Psoas muscle (tissue), 8 donors: ENCODE data around the gene HSD17B10. TPM values are rescaled to one million over a fixed set of nuclear protein-coding genes. Genes with fewer than 3 reads are reported as not detected.

Source experiments
- ATAC-seq, 4 donors: fragments of 200-7000 bp; cut with Tn5 transposase; one replicate each; pipeline ENCODE4 v1.9.1; 2020; ENCODE audit warnings: moderate library complexity in 3 of 4, mild to moderate bottlenecking in 2 of 4
- DNase-seq, 2 donors: peaks; one replicate each; pipeline ENCODE4 v3.0.0-alpha.2; 2020
- H3K27ac ChIP-seq: fragments of 200-600 bp; one replicate; pipeline ENCODE4 v1.8.0; 2022
- H3K27me3 ChIP-seq, 3 donors: fragments of 200-600 bp in 1 of 3; one replicate each; pipeline versions ENCODE4 v1.6.1 to v1.8.0; 2013 to 2022; ENCODE audit warnings: low read length in 2 of 3, mild to moderate bottlenecking in 2 of 3, moderate library complexity in 1 of 3; ENCODE audit not compliant: insufficient read depth in 3 of 3
- H3K36me3 ChIP-seq, 2 donors: fragments of 200-600 bp in 1 of 2; one replicate each; pipeline versions ENCODE4 v1.6.1 to v1.8.0; 2013 to 2022; ENCODE audit warnings: low read depth in 1 of 2, mild to moderate bottlenecking in 1 of 2, moderate library complexity in 1 of 2; ENCODE audit not compliant: insufficient read depth in 1 of 2
- H3K4me1 ChIP-seq: fragments of 200-600 bp; one replicate; pipeline ENCODE4 v1.8.0; 2022
- H3K4me3 ChIP-seq: fragments of 200-600 bp; one replicate; pipeline ENCODE4 v1.8.0; 2022; ENCODE audit warnings: mild to moderate bottlenecking
- H3K9me3 ChIP-seq: fragments of 200-600 bp; one replicate; pipeline ENCODE4 v1.8.0; 2022
- WGBS, 3 donors: extraction: QIAGEN DNeasy Blood & Tissue Kit; methylation state at CpG; one replicate each; pipeline versions ENCODE4 v1.1.6 to v1.1.7; 2013; 5-methylcytosine and 5-hydroxymethylcytosine counted together
- intact Hi-C, 2 donors: fragments of 100-400 bp; cut with DNase I; formaldehyde crosslinking; loops; one replicate each; pipeline versions ENCODE4 v1.11.0 to v1.14.2; 2022
- long read RNA-seq, 2 donors: library from polyadenylated mRNA; unstranded; transcript quantifications; one replicate each; pipeline ENCODE4 v2.0.0, GENCODE V29; 2021
- polyA plus RNA-seq, 3 donors: library from polyadenylated mRNA; stranded (reverse); fragments of 200-250 nt; gene quantifications; one replicate each; pipeline ENCODE4 v1.2.3, GENCODE V29; 2013
- total RNA-seq, 4 donors: library from RNA; stranded (reverse); fragmentation: NEBNext Ultra II Directional in 2 of 4; extraction: Animal tissue kit (Norgen Biotek cat#: 25700) in 2 of 4; gene quantifications; one replicate each; pipeline versions ENCODE4 v1.2.1 to v1.2.4, GENCODE V29; 2021 to 2023
- TF ChIP-seq, protein P1 (sequence below): fragments of 200-600 bp; IDR thresholded peaks from one replicate; pipeline ENCODE4 v1.8.0; 2022; ENCODE audit warnings: antibody characterized with exemption
- donor health status: healthy with polysubstance abuse.
- donor health status: DM: no; HTN: no; CAD: no; lungs with moderate emphysema.
- donor health status: Bipolar disorder and iron deficiency.
- donor health status: healthy.
- donor health status: DM: yes; HTN: yes; CAD: no.
- donor health status: DM: no; HTN: no; CAD: no.
- donor health status: DM: no; HTN: no; CAD: no.
- donor health status: DM: yes; HTN: yes; CAD: no.

The HSD17B10 gene
- total RNA-seq, result 10 to 100 TPM; 51.8 to 98.0 (median 68.4) TPM
- 100 to 1,000 TPM in 1 of 3 donors, 10 to 100 TPM in 2; 56.3 to 117 (median 76.4) TPM for polyA plus RNA-seq
- long read RNA-seq, donor 1, transcript HSD17B10-201 (6 exons, 960 nt), result major isoform, 11 of 13 reads
- long read RNA-seq, donor 1, partial matches to known transcripts, result 0 of 13 reads
- long read RNA-seq, donor 1, other reads (novel, unspliced or antisense), result 2 of 13 reads
- long read RNA-seq, donor 2, transcript HSD17B10-201 (6 exons, 960 nt), result major isoform, 25 of 31 reads
- long read RNA-seq, donor 2, partial matches to known transcripts, result 4 of 31 reads
- long read RNA-seq, donor 2, other reads (novel, unspliced or antisense), result 2 of 31 reads

DNA sequence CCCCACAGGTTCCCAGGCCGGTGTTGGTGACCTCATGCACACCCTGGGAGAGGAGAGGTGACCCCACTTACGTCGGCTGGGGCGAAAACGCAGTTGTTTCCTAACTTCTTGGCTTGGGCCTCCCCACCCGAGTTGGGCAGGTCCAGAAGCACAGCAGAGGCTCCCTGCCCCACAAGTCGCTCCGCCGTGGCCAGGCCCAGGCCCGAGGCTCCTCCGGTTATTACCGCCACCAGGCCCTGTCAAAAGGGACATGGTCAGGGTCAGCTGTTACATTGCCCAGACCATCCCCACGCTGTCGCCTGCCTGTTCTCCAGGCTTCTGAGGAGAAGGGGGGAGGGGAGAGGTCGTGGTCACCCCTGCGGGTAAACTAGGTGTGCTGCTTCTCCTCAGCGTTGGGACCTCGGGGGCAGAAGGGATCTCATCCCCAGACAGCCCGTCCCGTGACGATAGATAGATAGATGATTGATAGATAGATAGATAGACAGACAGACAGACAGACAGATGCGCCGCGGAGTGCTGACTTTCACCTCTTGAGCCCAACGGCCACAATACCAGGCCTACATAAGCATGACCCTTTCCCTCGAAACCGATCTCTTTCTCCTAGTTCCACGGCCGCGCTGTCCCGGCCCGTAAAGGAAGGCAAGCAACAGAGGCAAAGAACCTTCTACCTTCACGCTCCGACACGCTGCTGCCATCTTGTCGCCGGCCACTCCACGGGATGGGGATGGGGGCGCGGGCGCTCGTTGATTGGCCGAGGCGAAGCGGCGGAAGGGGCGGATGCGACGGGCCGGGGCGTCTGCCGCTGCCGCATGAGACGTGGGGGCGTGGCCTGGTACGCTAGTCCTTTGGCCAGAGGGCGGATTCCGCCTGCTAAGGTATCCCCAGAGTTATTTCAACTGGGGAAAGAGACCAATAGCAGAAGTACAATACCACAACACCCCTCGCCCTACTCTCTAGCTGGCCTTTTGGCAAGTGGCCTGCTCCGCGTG, at the start of gene HSD17B10:
HSD17B10 (minus strand) TSS at position 720 of the 989 bp plus-strand sequence; CDS start at position 695, 25 bp downstream.
- DNase-seq, result peak; percentile 91 to 94
- TF ChIP-seq, protein P1, sequence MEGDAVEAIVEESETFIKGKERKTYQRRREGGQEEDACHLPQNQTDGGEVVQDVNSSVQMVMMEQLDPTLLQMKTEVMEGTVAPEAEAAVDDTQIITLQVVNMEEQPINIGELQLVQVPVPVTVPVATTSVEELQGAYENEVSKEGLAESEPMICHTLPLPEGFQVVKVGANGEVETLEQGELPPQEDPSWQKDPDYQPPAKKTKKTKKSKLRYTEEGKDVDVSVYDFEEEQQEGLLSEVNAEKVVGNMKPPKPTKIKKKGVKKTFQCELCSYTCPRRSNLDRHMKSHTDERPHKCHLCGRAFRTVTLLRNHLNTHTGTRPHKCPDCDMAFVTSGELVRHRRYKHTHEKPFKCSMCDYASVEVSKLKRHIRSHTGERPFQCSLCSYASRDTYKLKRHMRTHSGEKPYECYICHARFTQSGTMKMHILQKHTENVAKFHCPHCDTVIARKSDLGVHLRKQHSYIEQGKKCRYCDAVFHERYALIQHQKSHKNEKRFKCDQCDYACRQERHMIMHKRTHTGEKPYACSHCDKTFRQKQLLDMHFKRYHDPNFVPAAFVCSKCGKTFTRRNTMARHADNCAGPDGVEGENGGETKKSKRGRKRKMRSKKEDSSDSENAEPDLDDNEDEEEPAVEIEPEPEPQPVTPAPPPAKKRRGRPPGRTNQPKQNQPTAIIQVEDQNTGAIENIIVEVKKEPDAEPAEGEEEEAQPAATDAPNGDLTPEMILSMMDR, result no peak
- Histone ChIP-seq H3K4me1 (peaks cover 4% of the 10 kb centered on the region), H3K27me3 (peaks cover 0 to 23% (median 0%) of the 10 kb centered on the region in 3 donors), H3K27ac (peak within 1 kb of the TSS; percentile 74), H3K9me3 (no peaks in the 10 kb centered on the region), H3K36me3 (peaks cover 4 to 37% of the 10 kb centered on the region in 2 donors), H3K4me3 (peak within 1 kb of the TSS; percentile 79)
- intact Hi-C loops, result loop anchor here (2.0 to 10.0 kb wide), 3 partner anchors 117 to 149 kb away; partner anchors contain the start of gene IQSEC2 (in 1 of the 2)
- 2 to 23% (median 2%) methylated on average over 52 to 61 of the region's 61 CpGs for WGBS, 3 donors
- peak; percentile 97 to 99 (median 98) for ATAC-seq

- DNase-seq (no peak), ATAC-seq (no peak)
- WGBS, 3 donors, result 56 to 65% (median 62%) methylated on average over 2 of the region's 2 CpGs
- Histone ChIP-seq H3K9me3 (no peaks in the 10 kb centered on the region), H3K27me3 (no peaks in the 10 kb centered on the region), H3K4me3 (no peak overlapping the region), H3K4me1 (no peaks in the 10 kb centered on the region), H3K27ac (no peak overlapping the region), H3K36me3 (no peaks in the 10 kb centered on the region)
- intact Hi-C loops, result no loop called here
- TF ChIP-seq, protein P1, result no peak
These were observed 49.2 kb upstream of the HSD17B10 start for GRCh38 chrX:53483416-53483815.

GRCh38 chrX:53481816-53482465, 47.8 kb upstream of the HSD17B10 start:
- DNase-seq, result peak in 1 of 2 donors; percentile 18
- intact Hi-C loops, result loop anchor here in 1 of 2 donors (2.0 kb wide), 1 partner anchor 169 kb away; no protein-coding TSS in a partner anchor
- no peaks in the 10 kb centered on the region for H3K4me1 ChIP-seq
- no peaks in the 10 kb centered on the region for H3K36me3 ChIP-seq
- H3K9me3 ChIP-seq, result no peaks in the 10 kb centered on the region
- H3K4me3 ChIP-seq, result no peak overlapping the region
- no peaks in the 10 kb centered on the region for H3K27me3 ChIP-seq
- TF ChIP-seq, protein P1, result peak; percentile 50
- peak; percentile 39 to 65 (median 60) for ATAC-seq
- 29 to 37% (median 35%) methylated on average over 2 of the region's 2 CpGs for WGBS, 3 donors
- no peak overlapping the region for H3K27ac ChIP-seq

DNA sequence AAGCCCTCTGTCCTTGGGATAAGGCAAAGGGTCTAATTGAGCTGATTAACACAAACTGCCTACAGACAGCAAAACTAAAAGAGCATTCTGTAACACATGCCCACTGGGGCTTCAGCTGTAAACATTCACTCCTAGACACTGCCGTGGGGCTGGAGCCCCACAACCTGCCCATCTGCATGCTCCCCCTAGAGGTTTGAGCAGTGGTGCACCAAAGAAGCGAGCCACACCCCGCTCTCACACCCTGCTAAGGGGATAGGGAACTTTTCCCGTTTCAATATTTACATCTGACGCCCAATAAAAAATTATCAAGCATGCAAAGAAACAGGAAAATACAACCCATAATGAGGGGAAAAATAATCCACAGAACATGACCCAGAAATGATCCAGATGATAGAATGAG, 46.9 kb upstream of the HSD17B10 start:
- no peaks in the 10 kb centered on the region for H3K27me3 ChIP-seq
- H3K4me3 ChIP-seq, result no peak overlapping the region
- no peaks in the 10 kb centered on the region for H3K9me3 ChIP-seq
- WGBS, 3 donors, result 28 to 33% (median 32%) methylated on average over 5 of the region's 5 CpGs
- DNase-seq, result no peak
- ATAC-seq, result no peak
- no peaks in the 10 kb centered on the region for H3K36me3 ChIP-seq
- TF ChIP-seq, protein P1, result no peak
- no peaks in the 10 kb centered on the region for H3K4me1 ChIP-seq
- no peak overlapping the region for H3K27ac ChIP-seq
- intact Hi-C loops, result loop anchor here in 1 of 2 donors (2.0 kb wide), 1 partner anchor 168 kb away; no protein-coding TSS in a partner anchor
